ENCODE data around the gene PRKAR1B.

DNA sequence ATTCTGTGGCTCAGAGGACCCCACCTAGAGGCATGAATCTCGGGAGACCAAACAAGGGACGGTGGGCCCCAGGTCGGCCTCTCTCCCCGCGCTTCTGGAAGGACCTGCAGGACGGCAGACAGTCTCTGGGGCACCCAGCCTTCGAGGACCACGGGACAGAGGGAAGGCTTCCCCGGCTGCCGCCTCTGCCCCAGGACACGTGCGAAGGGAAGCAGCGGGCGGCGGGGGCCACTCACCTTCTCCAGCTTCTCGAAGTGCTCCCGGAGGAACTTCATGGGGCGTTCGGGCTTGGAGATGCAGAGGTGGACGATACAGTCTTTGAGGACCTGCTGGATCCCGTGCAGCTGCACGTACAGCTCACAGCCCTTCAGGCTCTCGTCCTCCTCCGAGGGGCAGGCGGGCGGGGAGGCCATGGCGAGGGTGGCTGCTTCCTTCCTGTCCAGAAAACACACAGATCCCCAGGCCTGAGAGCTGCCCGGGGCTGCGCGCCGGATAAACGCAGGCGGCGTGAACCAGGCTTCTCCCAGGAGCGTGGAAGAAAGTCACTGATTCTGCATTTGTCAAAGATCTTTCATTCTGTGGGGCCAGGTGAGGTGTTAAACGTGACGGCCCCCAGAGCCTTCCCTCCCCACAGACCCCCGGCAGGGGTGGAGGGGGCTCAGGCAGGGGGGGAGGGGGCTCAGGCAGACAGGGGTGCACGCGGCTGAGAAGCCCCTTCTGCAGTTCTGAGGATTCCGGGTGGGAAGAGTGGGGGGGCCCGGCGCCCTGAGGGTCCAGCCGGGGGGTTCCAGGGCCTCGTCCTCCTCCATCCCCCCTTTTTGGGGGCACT, 15.8 kb downstream of the PRKAR1B start:
- TF ChIP-seq CREB1 (IDR thresholded peaks at IDR 0.05; ENCODE audit: low read depth) (no peak), MAX (IDR thresholded peaks at IDR 0.05) (no peak), EGR1 (IDR thresholded peaks at IDR 0.05) (no peak), USF1 (IDR thresholded peaks at IDR 0.05) (no peak), TCF12 (IDR thresholded peaks at IDR 0.05; ENCODE audit: low read depth) (no peak), EP300 (IDR thresholded peaks at IDR 0.05; ENCODE audit: borderline replicate concordance) (no peak), TAF1 (IDR thresholded peaks at IDR 0.05; ENCODE audit: low read depth) (no peak), CEBPB (IDR thresholded peaks at IDR 0.05) (no peak), RAD21 (IDR thresholded peaks at IDR 0.05; ENCODE audit: low read depth) (no peak)
